ENCODE results near the gene NR2F1. TPM values are rescaled to one million over a fixed set of nuclear protein-coding genes. Genes with fewer than 3 reads are reported as not detected.

Gene NR2F1
- total and polyA plus RNA-seq, 2 experiments from 2014 or later = not detected

GRCh38 chr5:93606382-93606752, 23.3 kb downstream of the NR2F1 start:
- Histone ChIP-seq H3K27me3 (ENCODE audit: insufficient read depth) (peaks cover 100% of the 10 kb centered on the region), H3K36me3 (ENCODE audit: insufficient read depth) (no peaks in the 10 kb centered on the region), H3K9me2 (ENCODE audit: insufficient read depth) (no peaks in the 10 kb centered on the region), H3F3A (replicated peaks; ENCODE audit: low read depth) (peaks cover 33% of the 10 kb centered on the region), H3K4me3 (no peak overlapping the region), H3K4me2 (no peak overlapping the region), H4K20me1 (replicated peaks; ENCODE audit: insufficient read depth) (peaks cover 12% of the 10 kb centered on the region), H3K27ac (ENCODE audit: low read depth) (no peak overlapping the region), H3K4me1 (ENCODE audit: insufficient read depth) (peaks cover 69% of the 10 kb centered on the region), H3K79me2 (replicated peaks; ENCODE audit: insufficient read depth) (no peaks in the 10 kb centered on the region), H2AFZ (no peak overlapping the region)
- Mint-ChIP-seq H3K27ac (no peak overlapping the region), H3K36me3 (ENCODE audit: low read depth) (peaks cover 3% of the 10 kb centered on the region; the same call in 2 of the 3 replicates), H3K9me3 (peaks cover 7% of the 10 kb centered on the region; the same call in 2 of the 3 replicates), H3K4me3 (no peak overlapping the region), H3K27me3 (ENCODE audit: insufficient read depth, low read depth, poor library complexity) (no peaks in the 10 kb centered on the region), H3K4me1 (peaks cover 58% of the 10 kb centered on the region)
- TF ChIP-seq EZH2phosphoT487 (IDR thresholded peaks at IDR 0.05; ENCODE audit: unreplicated experiment) = no peak
- TF ChIP-seq STAT1 (IDR thresholded peaks at IDR 0.05; ENCODE audit: unreplicated experiment) = no peak
- no peak for TF ChIP-seq CTCF (conservative IDR thresholded peaks at IDR 0.05; ENCODE audit: low read depth in 2 of 2)
- TF ChIP-seq ETS1 (IDR thresholded peaks at IDR 0.05) = no peak
- TF ChIP-seq POLR2AphosphoS5 (IDR thresholded peaks at IDR 0.05; ENCODE audit: low read depth) = no peak
- no peak for TF ChIP-seq EZH2 (IDR thresholded peaks at IDR 0.05; ENCODE audit: low read depth, unreplicated experiment)
- no peak for TF ChIP-seq REST (IDR thresholded peaks at IDR 0.05; ENCODE audit: unreplicated experiment)
- no peak for TF ChIP-seq ZNF462 (CRISPR knock-in tag; IDR thresholded peaks at IDR 0.05)
- DNase-seq (ENCODE audit: low spot score) (no peak), ATAC-seq (no peak)
